Hindlimb muscle (tissue), 1 donor: ENCODE data around the gene FGF18. TPM values are rescaled to one million over a fixed set of nuclear protein-coding genes. Genes with fewer than 3 reads are reported as not detected.

Experiments
- DNase-seq: peaks from one replicate; pipeline ENCODE4 v3.0.0-alpha.2; 2013
- polyA plus RNA-seq: library from polyadenylated mRNA; unstranded; fragments of 120-200 nt; gene quantifications from one replicate; pipeline ENCODE4 v1.2.1, GENCODE V29; 2013; ENCODE audit not compliant: insufficient read length

The FGF18 gene
- polyA plus RNA-seq, 1 donor, result 14.4 TPM

- no peak for DNase-seq
These were observed 5.3 kb downstream of the FGF18 start for GRCh38 chr5:171424726-171425125.

GRCh38 chr5:171425596-171426244 is 6.3 kb downstream of the FGF18 start:
- DNase-seq, result no peak

GRCh38 chr5:171426266-171426665 is 6.8 kb downstream of the FGF18 start:
- no peak for DNase-seq

- no peak for DNase-seq
These were observed 7.2 kb downstream of the FGF18 start for GRCh38 chr5:171426680-171427079.

- no peak for DNase-seq
These were observed 8.1 kb downstream of the FGF18 start for GRCh38 chr5:171427318-171428167.

GRCh38 chr5:171428168-171428696 is 8.8 kb downstream of the FGF18 start:
- no peak for DNase-seq

GRCh38 chr5:171428809-171429542 is 9.5 kb downstream of the FGF18 start:
- no peak for DNase-seq

GRCh38 chr5:171429543-171429910 is 10.1 kb downstream of the FGF18 start:
- no peak for DNase-seq

- no peak for DNase-seq
These were observed 11.9 kb downstream of the FGF18 start for GRCh38 chr5:171431251-171431777.

GRCh38 chr5:171432076-171432475 is 12.6 kb downstream of the FGF18 start:
- no peak for DNase-seq

- no peak for DNase-seq
These were observed 13.3 kb downstream of the FGF18 start for GRCh38 chr5:171432583-171433351.

- no peak for DNase-seq
These were observed 13.9 kb downstream of the FGF18 start for GRCh38 chr5:171433352-171433698.

GRCh38 chr5:171433982-171434676 is 14.7 kb downstream of the FGF18 start:
- DNase-seq, result no peak

- DNase-seq, result no peak
These were observed 15.4 kb downstream of the FGF18 start for GRCh38 chr5:171434874-171435273.

GRCh38 chr5:171435908-171436307 is 16.5 kb downstream of the FGF18 start:
- DNase-seq, result no peak

- no peak for DNase-seq
These were observed 17.4 kb downstream of the FGF18 start for GRCh38 chr5:171436804-171437285.

GRCh38 chr5:171437286-171437821 is 17.9 kb downstream of the FGF18 start:
- DNase-seq, result no peak

- DNase-seq, result no peak
These were observed 19.3 kb downstream of the FGF18 start for GRCh38 chr5:171438738-171439137.

- no peak for DNase-seq
These were observed 21.9 kb downstream of the FGF18 start for GRCh38 chr5:171441246-171441791.

GRCh38 chr5:171442287-171443042 is 23.0 kb downstream of the FGF18 start:
- DNase-seq, result peak; percentile 55
